Activated CD4-positive, alpha-beta T cell treated with anti-CD3 and anti-CD28 coated beads, Interleukin-2, Interleukin-4, amounts not matched to agents 100 ng/mL and 50 ng/mL, durations not matched to agents 16 hours and 8 hours (primary cell): Measurements from ENCODE around the gene PARP14.
"Not testable (repeated sequence)": the region's sequence is repeated elsewhere in the genome, so short reads cannot be mapped to it uniquely, and the experiment has no call there.

ENCODE experiments used
- DNase-seq: peaks from one replicate; pipeline ENCODE4 v3.0.0-alpha.2; 2020; ENCODE audit warnings: low spot score

The PARP14 gene

GRCh38 chr3:122680475-122681283, at the start of gene PARP14:
PARP14 (plus strand) TSS chr3:122680839; CDS start chr3:122680884, 45 bp downstream.
- DNase-seq, result peak; percentile 73

- no peak for DNase-seq
Observed at GRCh38 chr3:122635789-122636188, 44.9 kb upstream of the PARP14 start.

GRCh38 chr3:122636697-122637096, 43.9 kb upstream of the PARP14 start:
- DNase-seq, result no peak

GRCh38 chr3:122640437-122640999, 40.1 kb upstream of the PARP14 start:
- DNase-seq, result no peak

GRCh38 chr3:122642935-122643334, 37.7 kb upstream of the PARP14 start:
- DNase-seq, result peak; percentile 45

- DNase-seq, result peak; percentile 31
Observed at GRCh38 chr3:122646146-122646988, 34.3 kb upstream of the PARP14 start.

- DNase-seq, result not testable (repeated sequence)
Observed at GRCh38 chr3:122651233-122651907, 29.3 kb upstream of the PARP14 start.

- DNase-seq, result not testable (repeated sequence)
Observed at GRCh38 chr3:122651962-122652361, 28.7 kb upstream of the PARP14 start.

GRCh38 chr3:122658336-122658735, 22.3 kb upstream of the PARP14 start:
- DNase-seq, result not testable (repeated sequence)

GRCh38 chr3:122660297-122660974, 20.2 kb upstream of the PARP14 start:
- no peak for DNase-seq

- peak; percentile 54 for DNase-seq
Observed at GRCh38 chr3:122661633-122662032, 19.0 kb upstream of the PARP14 start.

GRCh38 chr3:122662505-122662904, 18.1 kb upstream of the PARP14 start:
- no peak for DNase-seq

- DNase-seq, result no peak
Observed at GRCh38 chr3:122665226-122665786, 15.3 kb upstream of the PARP14 start.

GRCh38 chr3:122665881-122666280, 14.8 kb upstream of the PARP14 start:
- no peak for DNase-seq

- DNase-seq, result peak; percentile 71
Observed at GRCh38 chr3:122668930-122669730, 11.5 kb upstream of the PARP14 start.

GRCh38 chr3:122671553-122671952, 9.1 kb upstream of the PARP14 start:
- DNase-seq, result no peak

GRCh38 chr3:122674339-122674738, 6.3 kb upstream of the PARP14 start:
- no peak for DNase-seq

GRCh38 chr3:122676759-122677158, 3.9 kb upstream of the PARP14 start:
- no peak for DNase-seq

- DNase-seq, result no peak
Observed at GRCh38 chr3:122677216-122677615, 3.4 kb upstream of the PARP14 start.

- no peak for DNase-seq
Observed at GRCh38 chr3:122678506-122678905, 2.1 kb upstream of the PARP14 start.
